Panc1 (cell line): ENCODE results near the gene SCN1B.

ENCODE experiments used
- POLR2AphosphoS5 ChIP-seq: IDR thresholded peaks from 2 replicates; pipeline ENCODE4 v1.6.1; 2012; ENCODE audit warnings: mild to moderate bottlenecking, low read depth, low read length, moderate library complexity
- TCF7L2 ChIP-seq: IDR thresholded peaks from 2 replicates; pipeline ENCODE4 v1.6.1; 2011; ENCODE audit warnings: mild to moderate bottlenecking, low read depth, low read length, inconsistent platforms
- TF ChIP-seq, protein P1 (sequence below): fragments of 450-650 bp; IDR thresholded peaks from 2 replicates; pipeline ENCODE4 v1.5.1; 2017; ENCODE audit warnings: mild to moderate bottlenecking

DNA sequence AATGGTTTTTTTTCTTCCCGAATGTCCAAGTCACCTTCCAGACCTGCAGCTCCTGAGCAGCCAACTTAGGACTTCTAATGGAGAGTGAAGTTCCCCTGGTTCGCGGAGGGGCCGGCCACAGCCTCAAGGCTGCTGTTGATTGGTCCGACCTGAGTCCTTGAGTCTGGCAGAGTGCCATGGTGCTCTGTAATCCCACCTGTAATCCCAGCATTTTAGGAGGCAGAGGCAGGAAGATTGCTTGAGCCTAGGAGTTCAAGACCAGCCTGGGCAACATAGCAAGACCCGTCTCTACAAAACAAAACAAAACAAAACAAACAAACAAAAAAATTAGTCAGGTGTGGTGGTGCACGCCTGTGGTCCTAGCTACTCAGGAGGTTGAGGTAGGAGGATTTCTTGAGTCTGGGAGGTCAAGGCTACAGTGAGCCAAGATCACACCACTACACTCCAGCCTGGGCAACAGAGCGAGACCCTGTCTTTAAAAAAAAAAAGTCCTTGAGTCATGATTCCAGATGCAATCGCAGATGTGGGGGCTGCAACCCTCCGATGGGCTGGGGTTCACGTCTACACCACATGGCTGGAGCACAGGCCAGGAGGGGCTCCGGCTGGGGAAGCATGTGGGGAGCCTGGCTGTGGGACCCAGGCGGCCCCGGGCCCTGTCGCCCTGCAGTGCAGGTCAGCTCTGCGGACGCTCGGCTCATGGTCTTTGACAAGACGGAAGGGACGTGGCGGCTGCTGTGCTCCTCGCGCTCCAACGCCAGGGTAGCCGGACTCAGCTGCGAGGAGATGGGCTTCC is 28.9 kb downstream of the SCN1B start:
- TF ChIP-seq, protein P1, sequence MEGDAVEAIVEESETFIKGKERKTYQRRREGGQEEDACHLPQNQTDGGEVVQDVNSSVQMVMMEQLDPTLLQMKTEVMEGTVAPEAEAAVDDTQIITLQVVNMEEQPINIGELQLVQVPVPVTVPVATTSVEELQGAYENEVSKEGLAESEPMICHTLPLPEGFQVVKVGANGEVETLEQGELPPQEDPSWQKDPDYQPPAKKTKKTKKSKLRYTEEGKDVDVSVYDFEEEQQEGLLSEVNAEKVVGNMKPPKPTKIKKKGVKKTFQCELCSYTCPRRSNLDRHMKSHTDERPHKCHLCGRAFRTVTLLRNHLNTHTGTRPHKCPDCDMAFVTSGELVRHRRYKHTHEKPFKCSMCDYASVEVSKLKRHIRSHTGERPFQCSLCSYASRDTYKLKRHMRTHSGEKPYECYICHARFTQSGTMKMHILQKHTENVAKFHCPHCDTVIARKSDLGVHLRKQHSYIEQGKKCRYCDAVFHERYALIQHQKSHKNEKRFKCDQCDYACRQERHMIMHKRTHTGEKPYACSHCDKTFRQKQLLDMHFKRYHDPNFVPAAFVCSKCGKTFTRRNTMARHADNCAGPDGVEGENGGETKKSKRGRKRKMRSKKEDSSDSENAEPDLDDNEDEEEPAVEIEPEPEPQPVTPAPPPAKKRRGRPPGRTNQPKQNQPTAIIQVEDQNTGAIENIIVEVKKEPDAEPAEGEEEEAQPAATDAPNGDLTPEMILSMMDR, result no peak
- TF ChIP-seq POLR2AphosphoS5 (no peak), TCF7L2 (no peak)
